ENCODE measurements around the gene AGPAT4.

AGPAT4 gene

DNA sequence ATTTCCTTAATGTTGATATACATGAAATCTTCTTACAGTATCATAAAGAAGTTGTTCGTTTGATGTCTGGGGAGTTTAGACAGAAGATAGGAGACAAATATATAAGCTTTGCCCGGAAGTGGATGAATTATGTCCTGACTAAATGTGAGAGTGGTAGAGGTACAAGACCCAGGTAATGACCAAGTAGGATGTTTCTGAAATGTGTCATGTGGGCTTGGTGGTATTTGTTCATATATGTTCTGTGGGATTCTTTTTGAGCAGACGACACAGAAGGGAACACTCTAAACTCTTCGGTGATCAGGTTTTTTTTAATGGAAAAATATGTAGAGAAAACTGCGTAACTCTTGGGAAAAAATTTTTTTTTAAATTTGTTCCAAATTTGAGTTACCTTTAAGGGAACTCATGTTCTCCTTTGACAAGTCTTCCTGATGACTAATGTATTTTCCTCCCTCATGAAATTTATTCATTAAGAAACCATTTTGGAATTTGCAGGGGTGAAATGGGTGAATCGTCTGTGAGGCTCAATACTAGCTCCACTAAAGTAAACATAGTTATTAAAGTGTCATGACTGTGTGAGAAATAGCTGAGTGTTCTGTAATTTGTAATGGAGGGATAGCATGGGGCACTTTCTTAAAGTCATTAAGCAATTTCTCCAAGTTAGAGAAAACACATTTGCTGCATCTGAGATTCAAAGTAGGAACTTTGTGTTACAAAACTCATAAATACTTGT, 181.7 kb downstream of the AGPAT4 start:
- Histone ChIP-seq H3K9me3 (replicated peaks; ENCODE audit: low read length) (no peaks in the 10 kb centered on the region), H3K4me1 (ENCODE audit: control insufficient read depth, insufficient read depth, low read length) (peaks cover 17% of the 10 kb centered on the region), H3K27me3 (ENCODE audit: control insufficient read depth, insufficient read depth, low read length) (no peaks in the 10 kb centered on the region), H3K4me2 (ENCODE audit: low read length) (peak overlapping the region; percentile 25), H3K9ac (ENCODE audit: low read depth, low read length) (no peak overlapping the region), H3K36me3 (ENCODE audit: insufficient read depth, low read length) (peaks cover 36% of the 10 kb centered on the region), H3K4me3 (ENCODE audit: low read length) (no peak overlapping the region)

DNA sequence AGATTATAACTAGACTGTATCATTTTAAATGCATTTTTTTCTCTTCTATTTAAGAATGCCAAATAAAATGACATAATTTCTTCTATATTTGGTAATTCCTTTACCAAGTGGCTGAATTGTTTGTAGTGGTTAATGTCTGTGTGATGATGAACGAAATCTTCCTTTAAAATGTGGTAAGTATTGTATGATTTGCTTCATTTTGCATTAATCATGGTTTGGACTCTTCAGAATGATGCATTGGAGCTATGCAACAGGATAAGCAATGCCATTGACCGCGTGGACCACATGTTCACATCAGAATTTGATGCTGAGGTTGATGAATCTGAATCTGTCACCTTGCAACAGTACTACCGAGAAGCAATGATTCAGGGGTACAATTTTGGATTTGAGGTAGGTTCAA, 182.7 kb downstream of the AGPAT4 start:
- Histone ChIP-seq H3K4me1 (ENCODE audit: control insufficient read depth, insufficient read depth, low read length) (peaks cover 17% of the 10 kb centered on the region), H3K4me2 (ENCODE audit: low read length) (no peak overlapping the region), H3K27me3 (ENCODE audit: control insufficient read depth, insufficient read depth, low read length) (no peaks in the 10 kb centered on the region), H3K9ac (ENCODE audit: low read depth, low read length) (no peak overlapping the region), H3K4me3 (ENCODE audit: low read length) (no peak overlapping the region), H3K9me3 (replicated peaks; ENCODE audit: low read length) (no peaks in the 10 kb centered on the region), H3K36me3 (ENCODE audit: insufficient read depth, low read length) (peaks cover 40% of the 10 kb centered on the region)

DNA sequence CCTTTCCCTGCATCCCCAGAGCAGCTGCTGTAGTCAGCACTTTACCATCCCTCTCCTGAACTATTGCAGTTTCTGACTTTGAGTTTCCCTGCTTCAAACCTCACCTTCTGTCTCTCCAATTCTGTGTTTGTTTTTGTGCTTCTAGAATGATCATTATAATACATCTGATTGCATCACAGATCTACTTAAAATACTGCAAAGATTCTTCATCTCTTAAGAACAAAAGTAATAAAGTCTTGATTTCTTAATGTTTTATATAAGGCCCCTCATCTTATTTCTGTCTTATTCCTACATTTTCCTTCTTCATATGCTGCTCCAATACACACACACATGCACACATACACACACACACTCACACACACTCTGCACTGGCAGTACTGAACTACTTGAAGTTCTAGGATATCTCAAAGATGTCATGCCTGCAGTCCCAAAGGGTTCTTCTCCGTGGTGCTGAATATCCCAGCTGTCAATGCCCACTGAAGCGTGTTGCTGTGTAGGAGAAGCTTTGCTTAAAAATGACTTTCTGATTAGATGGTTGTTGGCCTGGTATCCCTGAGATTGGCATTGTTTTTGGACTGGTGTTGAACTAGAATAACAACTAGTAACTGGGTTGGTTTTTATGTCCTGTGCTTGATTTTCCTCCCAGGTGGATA, 185.1 kb downstream of the AGPAT4 start:
- H3K9ac ChIP-seq (ENCODE audit: low read depth, low read length), result no peak overlapping the region
- H3K4me3 ChIP-seq (ENCODE audit: low read length), result no peak overlapping the region
- H3K27me3 ChIP-seq (ENCODE audit: control insufficient read depth, insufficient read depth, low read length), result no peaks in the 10 kb centered on the region
- no peak overlapping the region for H3K4me2 ChIP-seq (ENCODE audit: low read length)
- H3K4me1 ChIP-seq (ENCODE audit: control insufficient read depth, insufficient read depth, low read length), result peaks cover 13% of the 10 kb centered on the region
- H3K9me3 ChIP-seq (replicated peaks; ENCODE audit: low read length), result no peaks in the 10 kb centered on the region
- H3K36me3 ChIP-seq (ENCODE audit: insufficient read depth, low read length), result peaks cover 51% of the 10 kb centered on the region

DNA sequence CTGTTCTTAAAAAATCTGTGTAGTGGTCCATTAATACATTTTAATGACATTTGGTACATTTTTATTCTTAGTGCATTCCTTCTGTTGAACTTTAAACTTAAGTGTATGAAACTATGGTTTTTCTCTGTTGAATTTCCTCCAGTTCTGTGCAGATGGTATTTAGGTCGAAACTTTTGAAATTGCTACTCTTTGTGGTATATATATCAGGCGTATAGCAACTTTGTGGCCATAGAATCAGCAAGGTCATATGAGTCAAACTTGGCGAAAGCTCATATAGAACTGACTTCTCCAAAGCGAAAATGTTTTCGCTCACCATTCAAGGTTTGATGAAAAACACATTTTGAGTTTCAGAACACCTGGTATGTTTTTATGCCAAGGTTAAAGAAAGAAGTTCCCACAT, 188.6 kb downstream of the AGPAT4 start:
- peaks cover 4% of the 10 kb centered on the region for H3K4me1 ChIP-seq (ENCODE audit: control insufficient read depth, insufficient read depth, low read length)
- H3K9ac ChIP-seq (ENCODE audit: low read depth, low read length), result no peak overlapping the region
- H3K36me3 ChIP-seq (ENCODE audit: insufficient read depth, low read length), result peaks cover 69% of the 10 kb centered on the region
- H3K27me3 ChIP-seq (ENCODE audit: control insufficient read depth, insufficient read depth, low read length), result no peaks in the 10 kb centered on the region
- no peaks in the 10 kb centered on the region for H3K9me3 ChIP-seq (replicated peaks; ENCODE audit: low read length)
- H3K4me2 ChIP-seq (ENCODE audit: low read length), result no peak overlapping the region
- H3K4me3 ChIP-seq (ENCODE audit: low read length), result no peak overlapping the region

DNA sequence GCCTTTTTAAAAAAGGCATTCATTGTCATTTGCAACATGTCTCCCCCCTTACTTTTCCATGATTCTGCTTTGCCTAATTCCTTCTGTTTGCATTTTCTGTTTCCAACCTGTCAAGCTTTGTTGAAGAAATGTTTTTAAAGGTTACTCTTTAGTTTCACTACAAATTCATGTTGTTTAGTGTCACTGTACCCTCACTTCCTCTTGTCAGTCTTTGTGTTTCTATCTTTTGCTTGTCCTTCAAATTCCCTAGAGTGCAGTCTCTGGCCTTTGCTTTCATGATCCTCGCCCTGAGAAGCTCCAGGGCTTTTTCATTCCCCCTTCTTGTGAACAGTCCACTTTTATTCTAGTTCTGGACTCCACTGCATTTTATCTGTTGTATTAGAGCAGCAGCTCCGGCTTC, 191.6 kb downstream of the AGPAT4 start:
- H3K27me3 ChIP-seq (ENCODE audit: control insufficient read depth, insufficient read depth, low read length), result no peaks in the 10 kb centered on the region
- H3K9me3 ChIP-seq (replicated peaks; ENCODE audit: low read length), result no peaks in the 10 kb centered on the region
- peaks cover 47% of the 10 kb centered on the region for H3K36me3 ChIP-seq (ENCODE audit: insufficient read depth, low read length)
- H3K4me1 ChIP-seq (ENCODE audit: control insufficient read depth, insufficient read depth, low read length), result peaks cover 12% of the 10 kb centered on the region
- no peak overlapping the region for H3K4me3 ChIP-seq (ENCODE audit: low read length)
- no peak overlapping the region for H3K9ac ChIP-seq (ENCODE audit: low read depth, low read length)
- no peak overlapping the region for H3K4me2 ChIP-seq (ENCODE audit: low read length)

DNA sequence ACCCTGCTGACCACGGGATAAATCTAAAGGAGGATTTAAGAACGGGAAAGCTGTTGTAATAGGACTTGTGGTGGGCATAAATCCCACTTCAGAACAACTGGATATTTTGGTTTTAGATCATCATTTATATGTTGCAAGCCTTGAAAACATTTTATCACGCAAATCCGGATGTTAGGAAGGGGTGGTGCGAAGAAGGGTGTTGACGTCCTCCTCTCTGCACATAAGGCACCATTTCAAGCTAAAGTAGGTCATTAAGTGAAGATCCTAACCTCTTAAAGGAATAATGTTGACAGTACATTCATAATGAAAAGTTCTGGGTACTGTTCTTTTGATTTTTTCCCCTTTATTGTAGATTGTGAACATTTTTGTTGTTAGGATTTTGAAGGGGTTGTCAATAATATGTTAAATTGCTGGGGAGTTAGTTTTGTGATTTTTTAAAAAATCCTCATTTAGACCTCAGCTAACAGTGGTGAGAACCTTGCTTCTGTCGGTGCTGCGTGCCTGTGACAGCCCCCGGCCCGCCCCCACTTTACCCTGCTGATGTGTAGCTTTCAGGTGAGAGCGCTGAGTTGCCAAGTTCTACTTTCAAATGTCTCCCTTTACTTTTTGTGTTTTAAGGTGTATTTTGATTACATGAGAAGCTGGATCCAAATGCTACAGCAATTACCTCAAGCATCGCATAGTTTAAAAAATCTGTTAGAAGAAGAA, 193.4 kb downstream of the AGPAT4 start:
- Histone ChIP-seq H3K4me3 (ENCODE audit: low read length) (peak overlapping the region; percentile 6), H3K4me1 (ENCODE audit: control insufficient read depth, insufficient read depth, low read length) (peaks cover 12% of the 10 kb centered on the region), H3K9ac (ENCODE audit: low read depth, low read length) (peak overlapping the region; percentile 12), H3K36me3 (ENCODE audit: insufficient read depth, low read length) (peaks cover 38% of the 10 kb centered on the region), H3K27me3 (ENCODE audit: control insufficient read depth, insufficient read depth, low read length) (no peaks in the 10 kb centered on the region), H3K4me2 (ENCODE audit: low read length) (peak overlapping the region; percentile 28), H3K9me3 (replicated peaks; ENCODE audit: low read length) (no peaks in the 10 kb centered on the region)
